Measurements from ENCODE around the gene CES2.

- TF ChIP-seq CTCF (IDR thresholded peaks at IDR 0.05 in 2 of 3, conservative IDR thresholded peaks at IDR 0.05 in 1 of 3; ENCODE audit: borderline replicate concordance in 1 of 3, insufficient read depth in 1 of 3, low read depth in 2 of 3, low read length in 2 of 3): no peak
- TF ChIP-seq POLR2A (IDR thresholded peaks at IDR 0.05; ENCODE audit: borderline replicate concordance, extremely low read depth, insufficient read depth, insufficient read length): no peak
- TF ChIP-seq ZFX (IDR thresholded peaks at IDR 0.05): no peak
- TF ChIP-seq, protein P1, sequence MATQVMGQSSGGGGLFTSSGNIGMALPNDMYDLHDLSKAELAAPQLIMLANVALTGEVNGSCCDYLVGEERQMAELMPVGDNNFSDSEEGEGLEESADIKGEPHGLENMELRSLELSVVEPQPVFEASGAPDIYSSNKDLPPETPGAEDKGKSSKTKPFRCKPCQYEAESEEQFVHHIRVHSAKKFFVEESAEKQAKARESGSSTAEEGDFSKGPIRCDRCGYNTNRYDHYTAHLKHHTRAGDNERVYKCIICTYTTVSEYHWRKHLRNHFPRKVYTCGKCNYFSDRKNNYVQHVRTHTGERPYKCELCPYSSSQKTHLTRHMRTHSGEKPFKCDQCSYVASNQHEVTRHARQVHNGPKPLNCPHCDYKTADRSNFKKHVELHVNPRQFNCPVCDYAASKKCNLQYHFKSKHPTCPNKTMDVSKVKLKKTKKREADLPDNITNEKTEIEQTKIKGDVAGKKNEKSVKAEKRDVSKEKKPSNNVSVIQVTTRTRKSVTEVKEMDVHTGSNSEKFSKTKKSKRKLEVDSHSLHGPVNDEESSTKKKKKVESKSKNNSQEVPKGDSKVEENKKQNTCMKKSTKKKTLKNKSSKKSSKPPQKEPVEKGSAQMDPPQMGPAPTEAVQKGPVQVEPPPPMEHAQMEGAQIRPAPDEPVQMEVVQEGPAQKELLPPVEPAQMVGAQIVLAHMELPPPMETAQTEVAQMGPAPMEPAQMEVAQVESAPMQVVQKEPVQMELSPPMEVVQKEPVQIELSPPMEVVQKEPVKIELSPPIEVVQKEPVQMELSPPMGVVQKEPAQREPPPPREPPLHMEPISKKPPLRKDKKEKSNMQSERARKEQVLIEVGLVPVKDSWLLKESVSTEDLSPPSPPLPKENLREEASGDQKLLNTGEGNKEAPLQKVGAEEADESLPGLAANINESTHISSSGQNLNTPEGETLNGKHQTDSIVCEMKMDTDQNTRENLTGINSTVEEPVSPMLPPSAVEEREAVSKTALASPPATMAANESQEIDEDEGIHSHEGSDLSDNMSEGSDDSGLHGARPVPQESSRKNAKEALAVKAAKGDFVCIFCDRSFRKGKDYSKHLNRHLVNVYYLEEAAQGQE (IDR thresholded peaks at IDR 0.05; ENCODE audit: low read depth): no peak
- no peak for TF ChIP-seq YY1 (IDR thresholded peaks at IDR 0.05; ENCODE audit: extremely low read depth, insufficient replicate concordance, low read depth, low read length)
- TF ChIP-seq EZH2 (IDR thresholded peaks at IDR 0.05): no peak
Observed at GRCh38 chr16:66986559-66986958, 51.2 kb downstream of the CES2 start.

Measured in HCT116 (cell line).